H1 (cell line): ENCODE measurements around the gene SLC44A1. TPM values are rescaled to one million over a fixed set of nuclear protein-coding genes. Genes with fewer than 3 reads are reported as not detected.

Experiments
- CTCF ChIA-PET: fragments of 300-600 bp; sonication (Branson Sonifier 250); formaldehyde crosslinking; loops from one replicate; lab custom pipeline; 2021; ENCODE audit not compliant: partially characterized antibody; lab: Charles Lee
- POLR2A ChIA-PET: fragments of 300-600 bp; sonication (Branson Sonifier 250); formaldehyde crosslinking; loops from one replicate; lab custom pipeline; 2021; ENCODE audit warnings: inconsistent platforms; ENCODE audit not compliant: partially characterized antibody; lab: Charles Lee
- DNase-seq, 2 experiments: peaks; one replicate each; pipeline versions ENCODE4 v3.0.0 to v3.0.0-alpha.2; 2010 to 2022; ENCODE audit warnings: low spot score in 2 of 2, low read depth in 1 of 2, mixed read lengths in 1 of 2
- FAIRE-seq: peaks from 2 replicates; lab custom pipeline; 2011; peaks lifted over from hg19 to GRCh38; lab: Jason Lieb, UNC
- H2AFZ ChIP-seq: 2 replicates; pipeline ENCODE4 v1.8.1; 2012; ENCODE audit warnings: low read length, inconsistent platforms
- H2AK5ac ChIP-seq: 2 replicates; pipeline ENCODE4 v1.6.1; 2013; ENCODE audit warnings: low read depth, low read length
- H2BK120ac ChIP-seq: replicated peaks from 2 replicates; pipeline ENCODE3; 2013; ENCODE audit warnings: low read depth, low read length, inconsistent platforms
- H2BK12ac ChIP-seq: 2 replicates; pipeline ENCODE4 v1.6.1; 2013; ENCODE audit warnings: low read depth, low read length
- H2BK15ac ChIP-seq: 2 replicates; pipeline ENCODE4 v1.6.1; 2013; ENCODE audit warnings: low read length
- H2BK20ac ChIP-seq: 2 replicates; pipeline ENCODE4 v1.6.1; 2013; ENCODE audit warnings: low read length
- H2BK5ac ChIP-seq: 2 replicates; pipeline ENCODE4 v1.6.1; 2013; ENCODE audit warnings: low read depth, low read length
- H3K14ac ChIP-seq: 2 replicates; pipeline ENCODE4 v1.6.1; 2013; ENCODE audit warnings: inconsistent platforms; ENCODE audit not compliant: insufficient read length
- H3K18ac ChIP-seq: 2 replicates; pipeline ENCODE4 v1.6.1; 2013; ENCODE audit warnings: low read length; ENCODE audit errors: extremely low read depth
- H3K23ac ChIP-seq: 2 replicates; pipeline ENCODE4 v1.6.1; 2013; ENCODE audit warnings: inconsistent platforms; ENCODE audit not compliant: insufficient read length
- H3K23me2 ChIP-seq: 2 replicates; pipeline ENCODE4 v1.6.1; 2013; ENCODE audit warnings: low read depth, low read length
- H3K27ac ChIP-seq: 2 replicates; pipeline ENCODE4 v1.6.1; 2011; ENCODE audit warnings: low read depth, low read length, inconsistent platforms
- H3K27me3 ChIP-seq, 4 experiments: replicated peaks in 1 of 4; 1 replicate in 1 of 4; 2 replicates in 3 of 4; pipeline versions ENCODE4 v1.6.1 to v1.8.1; 2011 to 2013; ENCODE audit warnings: low read length in 3 of 4, mild to moderate bottlenecking in 3 of 4, inconsistent platforms in 2 of 4, mixed read lengths in 2 of 4, moderate library complexity in 1 of 4; ENCODE audit not compliant: control insufficient read depth in 3 of 4, insufficient read depth in 3 of 4; ENCODE audit errors: extremely low read depth in 1 of 4
- H3K36me3 ChIP-seq, 4 experiments: 2 replicates each; pipeline versions ENCODE4 v1.6.1 to v1.8.1; 2011 to 2013; ENCODE audit warnings: mild to moderate bottlenecking in 4 of 4, low read length in 3 of 4, moderate library complexity in 2 of 4, control low read depth in 1 of 4, inconsistent platforms in 1 of 4; ENCODE audit not compliant: insufficient read depth in 4 of 4, control insufficient read depth in 2 of 4
- H3K4ac ChIP-seq: replicated peaks from 2 replicates; pipeline ENCODE3; 2013; ENCODE audit warnings: low read length, low read depth, mixed read lengths, inconsistent platforms; ENCODE audit not compliant: insufficient read length
- H3K4me1 ChIP-seq, 4 experiments: replicated peaks in 1 of 4; 1 replicate in 1 of 4; 2 replicates in 3 of 4; pipeline versions ENCODE4 v1.6.1 to v1.8.1; 2011 to 2013; ENCODE audit warnings: low read length in 3 of 4, inconsistent platforms in 2 of 4, mixed read lengths in 1 of 4; ENCODE audit not compliant: insufficient read depth in 4 of 4, control insufficient read depth in 3 of 4
- H3K4me2 ChIP-seq, 2 experiments: 2 replicates each; pipeline versions ENCODE4 v1.6.1 to v1.8.1; 2011 to 2013; ENCODE audit warnings: low read depth in 2 of 2, low read length in 2 of 2, control low read depth in 1 of 2, inconsistent platforms in 1 of 2, mild to moderate bottlenecking in 1 of 2; ENCODE audit not compliant: insufficient read depth in 1 of 2
- H3K4me3 ChIP-seq, 4 experiments: fragments of 200-600, 300-600 bp in 1 of 4; sonication (generic), shearing (Covaris generic), sonication (Bioruptor Twin) in 1 of 4; 2 replicates each; pipeline versions ENCODE4 v1.5.1 to v1.8.1; 2011 to 2016; ENCODE audit warnings: low read length in 4 of 4, low read depth in 3 of 4, control low read depth in 2 of 4, inconsistent platforms in 2 of 4, mild to moderate bottlenecking in 2 of 4, mixed read lengths in 1 of 4, moderate library complexity in 1 of 4; ENCODE audit not compliant: insufficient read depth in 2 of 4; ENCODE audit errors: extremely low read depth in 1 of 4
- H3K56ac ChIP-seq: replicated peaks from 2 replicates; pipeline ENCODE3; 2013; ENCODE audit warnings: low read depth, mild to moderate bottlenecking, mixed read lengths, low read length, inconsistent platforms; ENCODE audit not compliant: insufficient read length
- H3K79me1 ChIP-seq: 2 replicates; pipeline ENCODE4 v1.6.1; 2013; ENCODE audit warnings: low read depth, low read length, control low read depth
- H3K79me2 ChIP-seq, 2 experiments: 2 replicates each; pipeline versions ENCODE4 v1.6.1 to v1.8.1; 2012 to 2013; ENCODE audit warnings: low read length in 2 of 2, mild to moderate bottlenecking in 2 of 2, inconsistent platforms in 1 of 2; ENCODE audit not compliant: insufficient read depth in 2 of 2, control insufficient read depth in 1 of 2
- H3K9ac ChIP-seq, 4 experiments: replicated peaks in 1 of 4; 1 replicate in 1 of 4; 2 replicates in 3 of 4; pipeline versions ENCODE4 v1.6.1 to v1.8.1; 2011 to 2013; ENCODE audit warnings: low read depth in 3 of 4, low read length in 3 of 4, control low read depth in 2 of 4, mild to moderate bottlenecking in 2 of 4, moderate library complexity in 2 of 4, inconsistent platforms in 1 of 4; ENCODE audit errors: extremely low read depth in 1 of 4
- H3K9me3 ChIP-seq, 2 experiments: 2 replicates each; pipeline versions ENCODE4 v1.6.1 to v1.8.1; 2012 to 2013; ENCODE audit warnings: mild to moderate bottlenecking in 2 of 2, moderate library complexity in 2 of 2, control low read depth in 1 of 2, inconsistent platforms in 1 of 2, low read depth in 1 of 2, low read length in 1 of 2, mixed read lengths in 1 of 2; ENCODE audit not compliant: insufficient read depth in 2 of 2
- H4K20me1 ChIP-seq, 2 experiments: replicated peaks in 1 of 2; 2 replicates each; pipeline versions ENCODE3 to v1.8.1; 2011 to 2013; ENCODE audit warnings: inconsistent platforms in 2 of 2, low read length in 2 of 2, mild to moderate bottlenecking in 1 of 2; ENCODE audit not compliant: insufficient read depth in 2 of 2, control insufficient read depth in 1 of 2
- H4K5ac ChIP-seq: 2 replicates; pipeline ENCODE4 v1.6.1; 2013; ENCODE audit warnings: low read length, low read depth, mixed read lengths, inconsistent platforms; ENCODE audit not compliant: insufficient read length
- H4K8ac ChIP-seq: 2 replicates; pipeline ENCODE4 v1.8.0; 2013; ENCODE audit warnings: mild to moderate bottlenecking, moderate library complexity, low read length, inconsistent platforms; ENCODE audit not compliant: insufficient read depth; ENCODE audit errors: extremely low read depth
- H4K91ac ChIP-seq: replicated peaks from 2 replicates; pipeline ENCODE3; 2013; ENCODE audit warnings: low read length, mixed read lengths, inconsistent platforms; ENCODE audit not compliant: insufficient read length
- CHD2 ChIP-seq: IDR thresholded peaks from 2 replicates; pipeline ENCODE4 v1.6.1; 2012; ENCODE audit warnings: low read length, improper control_type of control experiment
- KDM4A ChIP-seq: IDR thresholded peaks from one replicate; pipeline ENCODE4 v1.7.1; 2012; ENCODE audit warnings: low read depth, mild to moderate bottlenecking, moderate library complexity, low read length, inconsistent platforms; ENCODE audit not compliant: severe bottlenecking
- RXRA ChIP-seq: IDR thresholded peaks from 2 replicates; pipeline ENCODE4 v1.6.1; 2011; ENCODE audit warnings: low read depth, mild to moderate bottlenecking, low read length, moderate library complexity; ENCODE audit not compliant: insufficient read depth
- SIN3A ChIP-seq, 2 experiments: IDR thresholded peaks in 1 of 2; conservative IDR thresholded peaks in 1 of 2; 2 replicates each; pipeline ENCODE4 v1.6.1; 2011 to 2012; ENCODE audit warnings: low read length in 2 of 2, improper control_type of control experiment in 1 of 2, low read depth in 1 of 2, mild to moderate bottlenecking in 1 of 2
- WGBS, 2 experiments: shearing (Covaris generic) in 1 of 2; methylation state at CpG; one replicate each; pipeline versions ENCODE4 v1.1.6 to v1.1.7; 2013 to 2015; ENCODE audit warnings: low lambda C conversion rate in 2 of 2, mixed read lengths in 2 of 2, inconsistent platforms in 1 of 2, low coverage in 1 of 2, missing lambda C conversion rate in 1 of 2; ENCODE audit not compliant: insufficient replicate concordance in 2 of 2, insufficient coverage in 1 of 2, insufficient read length in 1 of 2; ENCODE audit errors: extremely low coverage in 1 of 2, missing lambda C conversion rate in 1 of 2; 5-methylcytosine and 5-hydroxymethylcytosine counted together
- polyA plus RNA-seq, 7 experiments: library from polyadenylated mRNA; depleted of rRNA in 3 of 7; stranded (reverse) in 5 of 7; unstranded in 2 of 7; fragments of >200 nt in 5 of 7; fragments of 200-250 nt in 2 of 7; gene quantifications; 1 replicate in 5 of 7; 2 replicates in 1 of 7; 4 replicates in 1 of 7; pipeline versions ENCODE4 v1.2.1 to v1.2.3, GENCODE V29; 2011 to 2013; ENCODE audit warnings: missing spikeins in 2 of 7, mixed read lengths in 2 of 7
- total RNA-seq: library from RNA; stranded (reverse); fragmentation: NEBNext Ultra II Directional; extraction: Animal tissue kit (Norgen Biotek cat#: 25700); gene quantifications from 2 replicates; pipeline ENCODE4 v1.2.1, GENCODE V29; 2021
- TF ChIP-seq, protein P1 (sequence below): IDR thresholded peaks from 2 replicates; pipeline ENCODE4 v1.6.1; 2011; ENCODE audit warnings: low read length, improper control_type of control experiment
- TF ChIP-seq, protein P2 (sequence below): IDR thresholded peaks from 2 replicates; pipeline ENCODE4 v1.6.1; 2012; ENCODE audit warnings: inconsistent platforms

Gene SLC44A1
- total and polyA plus RNA-seq, 2 of the 8 experiments (the other 6 are each of a cell fraction or from before 2014, with no cell fraction given): 30.5 to 71.2 TPM

DNA sequence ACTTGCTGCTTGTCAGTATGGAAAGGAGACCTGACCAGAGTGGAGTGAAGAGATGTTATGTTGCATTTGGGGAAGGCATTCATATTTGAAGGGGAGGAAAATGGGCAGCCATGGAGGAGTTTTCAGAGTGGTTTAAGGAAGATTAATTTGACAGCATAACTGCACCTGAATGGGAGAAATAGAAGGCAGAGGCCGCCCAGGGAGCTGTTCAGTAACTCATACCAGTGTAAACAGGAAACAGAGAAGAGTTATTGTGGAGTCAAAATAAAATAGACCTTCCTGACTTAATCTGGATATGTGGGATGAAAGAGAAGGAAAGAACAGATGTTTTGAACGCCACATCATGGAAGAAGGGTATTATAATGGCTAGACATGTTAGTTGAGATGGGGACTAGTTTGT is 13.4 kb downstream of the SLC44A1 start:
- H3K79me2 ChIP-seq: peaks cover 4 to 95% of the 10 kb centered on the region in 2 experiments; a peak in 3 of 4 replicates
- H2AK5ac ChIP-seq: no peak overlapping the region
- POLR2A ChIA-PET: interaction anchor here (0.8 kb wide), 1 partner anchor 23 kb away, joined by 3 read pairs; no protein-coding TSS in a partner anchor
- no peak overlapping the region for H2BK120ac ChIP-seq
- peaks cover 2% of the 10 kb centered on the region in 2 experiments for H4K20me1 ChIP-seq
- H2BK15ac ChIP-seq: no peak overlapping the region
- H2AFZ ChIP-seq: no peak overlapping the region
- no peak overlapping the region for H3K4me3 ChIP-seq
- no peaks in the 10 kb centered on the region for H3K23me2 ChIP-seq
- H3K27me3 ChIP-seq: no peaks in the 10 kb centered on the region
- H2BK20ac ChIP-seq: no peak overlapping the region
- H3K4ac ChIP-seq: no peak overlapping the region
- no peak overlapping the region for H4K8ac ChIP-seq
- no peak overlapping the region for H3K14ac ChIP-seq
- no peak overlapping the region for H4K91ac ChIP-seq
- CTCF ChIA-PET: interaction anchor here (1.5 kb wide), 1 partner anchor 13 kb away, joined by 5 read pairs; the partner anchor contains the start of gene SLC44A1
- H2BK5ac ChIP-seq: no peak overlapping the region
- no peak overlapping the region for H3K4me2 ChIP-seq
- no peak for DNase-seq
- 0 out of 2 replicates have a peak overlapping the region, but pooled peaks have one; percentile 15 for H3K18ac ChIP-seq
- H3K56ac ChIP-seq: no peak overlapping the region
- no peak overlapping the region for H3K9ac ChIP-seq
- no peak overlapping the region for H3K23ac ChIP-seq
- FAIRE-seq: no peak
- H3K9me3 ChIP-seq: no peaks in the 10 kb centered on the region
- H3K79me1 ChIP-seq: peaks cover 7% of the 10 kb centered on the region
- H2BK12ac ChIP-seq: no peak overlapping the region
- peaks cover 0 to 13% (median 6%) of the 10 kb centered on the region in 4 experiments; a peak in 4 of 7 replicates for H3K4me1 ChIP-seq
- H3K36me3 ChIP-seq: no peaks in the 10 kb centered on the region
- H4K5ac ChIP-seq: no peak overlapping the region
- H3K27ac ChIP-seq: no peak overlapping the region
- 88% methylated on average over 2 of the region's 2 CpGs; no CpG with 5 or more reads in 1 of the 2 experiments for WGBS, 2 experiments
- TF ChIP-seq SIN3A (conservative IDR thresholded peaks at IDR 0.05 in 1 of 2, IDR thresholded peaks at IDR 0.05 in 1 of 2; ENCODE audit: low read depth in 1 of 2, low read length in 2 of 2) (no peak), KDM4A (no peak), RXRA (no peak), CHD2 (no peak)
- TF ChIP-seq, protein P1, sequence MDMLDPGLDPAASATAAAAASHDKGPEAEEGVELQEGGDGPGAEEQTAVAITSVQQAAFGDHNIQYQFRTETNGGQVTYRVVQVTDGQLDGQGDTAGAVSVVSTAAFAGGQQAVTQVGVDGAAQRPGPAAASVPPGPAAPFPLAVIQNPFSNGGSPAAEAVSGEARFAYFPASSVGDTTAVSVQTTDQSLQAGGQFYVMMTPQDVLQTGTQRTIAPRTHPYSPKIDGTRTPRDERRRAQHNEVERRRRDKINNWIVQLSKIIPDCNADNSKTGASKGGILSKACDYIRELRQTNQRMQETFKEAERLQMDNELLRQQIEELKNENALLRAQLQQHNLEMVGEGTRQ: no peak
- TF ChIP-seq, protein P2, sequence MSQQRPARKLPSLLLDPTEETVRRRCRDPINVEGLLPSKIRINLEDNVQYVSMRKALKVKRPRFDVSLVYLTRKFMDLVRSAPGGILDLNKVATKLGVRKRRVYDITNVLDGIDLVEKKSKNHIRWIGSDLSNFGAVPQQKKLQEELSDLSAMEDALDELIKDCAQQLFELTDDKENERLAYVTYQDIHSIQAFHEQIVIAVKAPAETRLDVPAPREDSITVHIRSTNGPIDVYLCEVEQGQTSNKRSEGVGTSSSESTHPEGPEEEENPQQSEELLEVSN: no peak
